Tibial nerve (tissue), 4 donors: ENCODE data around the gene BCAS3. TPM values are rescaled to one million over a fixed set of nuclear protein-coding genes. Genes with fewer than 3 reads are reported as not detected.

ENCODE experiments used
- DNase-seq, 2 donors: peaks; one replicate each; pipeline ENCODE4 v3.0.0-alpha.2; 2019; ENCODE audit warnings: low spot score in 2 of 2
- H3K27ac ChIP-seq, 4 donors: fragments of 200-600 bp; sonication (generic) in 3 of 4; one replicate each; pipeline ENCODE4 v1.5.1; 2017 to 2019; ENCODE audit warnings: mild to moderate bottlenecking in 1 of 4
- H3K27me3 ChIP-seq, 2 donors: fragments of 200-600 bp; sonication (generic) in 1 of 2; one replicate each; pipeline versions ENCODE4 v1.5.1 to v1.6.0; 2017 to 2019
- H3K36me3 ChIP-seq, 3 donors: fragments of 200-600 bp; sonication (generic); one replicate each; pipeline ENCODE4 v1.5.1; 2018 to 2019
- H3K4me1 ChIP-seq, 4 donors: fragments of 200-600 bp; sonication (generic) in 3 of 4; one replicate each; pipeline ENCODE4 v1.5.1; 2017 to 2019
- H3K4me3 ChIP-seq, 4 donors: fragments of 200-600 bp; sonication (generic) in 3 of 4; one replicate each; pipeline ENCODE4 v1.5.1; 2017 to 2019; ENCODE audit warnings: mild to moderate bottlenecking in 1 of 4, moderate library complexity in 1 of 4
- H3K9me3 ChIP-seq, 4 donors: fragments of 200-600 bp; sonication (generic) in 3 of 4; one replicate each; pipeline ENCODE4 v1.5.1; 2017 to 2019
- CTCF ChIP-seq, 5 experiments: fragments of 200-600 bp in 3 of 5; fragments of 450-650 bp in 2 of 5; sonication (generic) in 3 of 5; IDR thresholded peaks; one replicate each; pipeline ENCODE4 v1.5.1; 2016 to 2019; ENCODE audit warnings: antibody characterized with exemption in 5 of 5, mild to moderate bottlenecking in 3 of 5, moderate library complexity in 2 of 5
- EP300 ChIP-seq, 2 donors: sonication (generic); formaldehyde crosslinking; IDR thresholded peaks; one replicate each; pipeline ENCODE4 v1.6.1; 2017; ENCODE audit warnings: antibody characterized with exemption in 2 of 2, mild to moderate bottlenecking in 1 of 2
- POLR2A ChIP-seq, 2 donors: fragments of 450-650 bp; IDR thresholded peaks; one replicate each; pipeline ENCODE4 v1.6.1; 2017; ENCODE audit warnings: antibody characterized with exemption in 2 of 2, mild to moderate bottlenecking in 2 of 2, moderate library complexity in 2 of 2
- WGBS, 2 donors: methylation state at CpG; one replicate each; pipeline ENCODE4 v1.1.5; 2018; 5-methylcytosine and 5-hydroxymethylcytosine counted together
- total RNA-seq, 4 donors: library from RNA; depleted of rRNA; stranded (reverse); fragments of >200 nt; gene quantifications; one replicate each; pipeline ENCODE4 v1.1.0, GENCODE V29; 2016

Gene BCAS3
- total RNA-seq, 4 donors from 2014 or later = 26.4 to 48.1 (median 44.8) TPM

- Histone ChIP-seq H3K27ac (no peak overlapping the region), H3K4me1 (no peaks in the 10 kb centered on the region), H3K36me3 (peaks cover 0 to 5% (median 0%) of the 10 kb centered on the region in 3 donors), H3K4me3 (no peak overlapping the region), H3K9me3 (peaks cover 0 to 17% (median 7%) of the 10 kb centered on the region in 4 donors), H3K27me3 (no peaks in the 10 kb centered on the region)
- WGBS, 2 donors = 87 to 92% methylated on average over 4 of the region's 4 CpGs
- no peak for DNase-seq
- TF ChIP-seq CTCF (IDR thresholded peaks at IDR 0.05) (no peak), POLR2A (IDR thresholded peaks at IDR 0.05) (no peak), EP300 (IDR thresholded peaks at IDR 0.05) (no peak)
These were observed 440.3 kb downstream of the BCAS3 start for GRCh38 chr17:61117983-61118382.

DNA sequence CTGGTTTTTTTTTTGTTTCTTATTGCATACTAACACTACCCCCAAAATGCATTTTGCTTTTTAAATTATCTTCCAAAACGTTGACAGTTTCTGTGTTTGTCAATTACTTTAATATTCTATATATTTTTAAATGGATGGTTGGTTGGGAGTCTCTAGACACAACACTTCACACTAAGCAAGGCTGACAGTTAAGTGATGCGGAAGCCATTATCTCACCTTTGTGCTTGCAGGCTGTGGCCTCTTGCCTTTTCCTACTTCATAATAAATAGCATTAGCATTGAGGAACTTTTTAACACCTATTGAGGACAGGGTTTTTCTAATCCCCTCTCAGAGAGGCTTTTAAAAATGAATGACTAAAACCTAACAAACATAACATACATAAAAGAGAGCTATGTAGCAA is 441.2 kb downstream of the BCAS3 start:
- Histone ChIP-seq H3K4me3 (no peak overlapping the region), H3K36me3 (peaks cover 0 to 5% (median 0%) of the 10 kb centered on the region in 3 donors), H3K4me1 (no peaks in the 10 kb centered on the region), H3K27me3 (no peaks in the 10 kb centered on the region), H3K27ac (no peak overlapping the region), H3K9me3 (peaks cover 0 to 17% (median 7%) of the 10 kb centered on the region in 4 donors)
- WGBS, 2 donors = 83 to 84% methylated on average over 2 of the region's 2 CpGs
- TF ChIP-seq EP300 (IDR thresholded peaks at IDR 0.05) = no peak
- no peak for TF ChIP-seq CTCF (IDR thresholded peaks at IDR 0.05)
- TF ChIP-seq POLR2A (IDR thresholded peaks at IDR 0.05) = no peak
- no peak for DNase-seq

DNA sequence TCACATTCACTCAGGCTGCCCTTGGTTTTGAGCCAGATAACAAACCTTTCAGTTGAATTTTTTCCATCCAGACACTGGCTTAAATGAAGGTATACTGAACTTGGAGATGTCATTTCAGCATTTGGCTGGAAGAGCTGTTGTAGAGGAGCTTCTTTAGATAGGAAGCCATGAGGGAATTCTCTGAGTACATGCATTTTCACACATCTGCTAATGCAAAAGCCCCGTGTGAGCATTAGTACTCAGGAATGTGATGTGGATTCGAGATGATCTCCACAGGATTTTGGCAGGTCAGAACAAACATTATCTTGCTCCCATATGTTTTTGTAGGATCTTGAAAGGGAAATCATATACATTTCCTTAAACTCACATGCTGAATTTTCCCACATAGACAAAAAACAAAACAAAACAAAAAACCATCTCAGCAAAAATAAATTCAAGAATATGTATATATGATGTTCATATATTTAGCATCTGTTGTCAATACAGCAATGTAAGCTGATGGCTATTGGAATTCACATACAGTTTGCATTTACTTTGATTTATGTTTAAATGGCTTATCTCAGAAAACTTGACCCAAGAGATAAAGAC is 444.8 kb downstream of the BCAS3 start:
- WGBS, 2 donors = 45 to 52% methylated on average over 2 of the region's 2 CpGs
- H3K9me3 ChIP-seq = peaks cover 0 to under 1% (median under 1%) of the 10 kb centered on the region in 4 donors
- H3K36me3 ChIP-seq = no peaks in the 10 kb centered on the region
- H3K27me3 ChIP-seq = no peaks in the 10 kb centered on the region
- peaks cover 0 to 19% (median 0%) of the 10 kb centered on the region in 4 donors for H3K4me1 ChIP-seq
- TF ChIP-seq POLR2A (IDR thresholded peaks at IDR 0.05) = no peak
- no peak overlapping the region for H3K4me3 ChIP-seq
- H3K27ac ChIP-seq = no peak overlapping the region
- no peak for DNase-seq

DNA sequence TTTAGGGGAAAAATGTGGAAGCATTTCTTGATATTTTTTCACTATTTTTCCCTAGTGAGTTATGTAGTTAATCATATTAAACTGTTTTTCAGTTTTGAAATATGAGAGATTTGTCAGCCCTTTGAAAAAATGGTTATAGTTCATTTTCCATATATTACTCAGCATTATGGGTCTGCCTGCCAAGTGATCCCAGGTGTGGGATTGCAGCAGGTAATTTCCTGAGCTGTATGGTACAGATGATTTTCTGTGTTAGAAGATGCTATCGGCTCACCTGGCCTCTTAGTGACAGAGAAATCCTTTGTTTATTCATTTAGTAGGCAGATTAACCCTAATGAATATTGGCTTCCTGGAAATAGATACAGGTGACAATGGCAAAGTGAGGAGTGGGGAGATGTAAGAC is 446.9 kb downstream of the BCAS3 start:
- H3K36me3 ChIP-seq = no peaks in the 10 kb centered on the region
- no peak overlapping the region for H3K4me3 ChIP-seq
- H3K4me1 ChIP-seq = peaks cover 0 to 40% (median 0%) of the 10 kb centered on the region in 4 donors
- DNase-seq = no peak
- TF ChIP-seq EP300 (IDR thresholded peaks at IDR 0.05) = no peak
- no peak for TF ChIP-seq CTCF (IDR thresholded peaks at IDR 0.05)
- no peak for TF ChIP-seq POLR2A (IDR thresholded peaks at IDR 0.05)
- H3K27me3 ChIP-seq = no peaks in the 10 kb centered on the region
- no peaks in the 10 kb centered on the region for H3K9me3 ChIP-seq
- no peak overlapping the region for H3K27ac ChIP-seq
- 81 to 85% methylated on average over 1 of the region's 1 CpG for WGBS, 2 donors

GRCh38 chr17:61126473-61127249 is 449.0 kb downstream of the BCAS3 start:
- H3K4me3 ChIP-seq = no peak overlapping the region
- TF ChIP-seq CTCF (IDR thresholded peaks at IDR 0.05) = no peak
- TF ChIP-seq POLR2A (IDR thresholded peaks at IDR 0.05) = no peak
- no peak for TF ChIP-seq EP300 (IDR thresholded peaks at IDR 0.05)
- H3K27me3 ChIP-seq = no peaks in the 10 kb centered on the region
- WGBS, 2 donors = 66 to 67% methylated on average over 11 of the region's 11 CpGs
- no peaks in the 10 kb centered on the region for H3K9me3 ChIP-seq
- peaks cover 0 to 50% (median 0%) of the 10 kb centered on the region in 4 donors for H3K4me1 ChIP-seq
- no peak for DNase-seq
- H3K27ac ChIP-seq = no peak overlapping the region
- no peaks in the 10 kb centered on the region for H3K36me3 ChIP-seq
